Peyer's patch (tissue), 4 donors: Measurements from ENCODE around the gene EDA. TPM values are rescaled to one million over a fixed set of nuclear protein-coding genes. Genes with fewer than 3 reads are reported as not detected.

ENCODE experiments used
- DNase-seq, 3 donors: peaks; one replicate each; pipeline ENCODE4 v3.0.0-alpha.2; 2017 to 2019
- H3K27ac ChIP-seq, 4 donors: fragments of 200-600 bp; sonication (generic); one replicate each; pipeline ENCODE4 v1.5.1; 2016 to 2019
- H3K27me3 ChIP-seq, 2 donors: fragments of 200-600 bp; sonication (generic); one replicate each; pipeline ENCODE4 v1.5.1; 2019
- H3K36me3 ChIP-seq, 3 donors: fragments of 200-600 bp; sonication (generic); one replicate each; pipeline ENCODE4 v1.5.1; 2016 to 2019
- H3K4me1 ChIP-seq, 4 donors: fragments of 200-600 bp; sonication (generic); one replicate each; pipeline ENCODE4 v1.5.1; 2016 to 2019
- H3K4me3 ChIP-seq, 4 donors: fragments of 200-600 bp; sonication (generic); 1 replicate in 3 of 4; 2 replicates in 1 of 4; pipeline ENCODE4 v1.5.1; 2016 to 2019; ENCODE audit warnings: mild to moderate bottlenecking in 1 of 4
- H3K9me3 ChIP-seq, 4 donors: fragments of 200-600 bp; sonication (generic); one replicate each; pipeline ENCODE4 v1.5.1; 2016 to 2019; ENCODE audit warnings: mild to moderate bottlenecking in 1 of 4
- POLR2A ChIP-seq, 2 donors: fragments of 450-650 bp; IDR thresholded peaks; one replicate each; pipeline ENCODE4 v1.5.1; 2017; ENCODE audit warnings: antibody characterized with exemption in 2 of 2, mild to moderate bottlenecking in 2 of 2, moderate library complexity in 2 of 2
- total RNA-seq, 4 donors: library from RNA; depleted of rRNA; stranded (reverse); fragments of >200 nt; gene quantifications; one replicate each; pipeline ENCODE4 v1.1.0, GENCODE V29; 2016
- TF ChIP-seq, protein P1 (sequence below), 6 experiments: fragments of 450-650 bp in 4 of 6; fragments of 200-600 bp in 2 of 6; sonication (generic) in 1 of 6; IDR thresholded peaks; one replicate each; pipeline ENCODE4 v1.5.1; 2017 to 2019; ENCODE audit warnings: antibody characterized with exemption in 6 of 6, mild to moderate bottlenecking in 3 of 6, moderate library complexity in 1 of 6

EDA gene
- total RNA-seq, 4 donors from 2014 or later: 0.18 to 1.3 (median 1.0) TPM; not detected in 1

DNA sequence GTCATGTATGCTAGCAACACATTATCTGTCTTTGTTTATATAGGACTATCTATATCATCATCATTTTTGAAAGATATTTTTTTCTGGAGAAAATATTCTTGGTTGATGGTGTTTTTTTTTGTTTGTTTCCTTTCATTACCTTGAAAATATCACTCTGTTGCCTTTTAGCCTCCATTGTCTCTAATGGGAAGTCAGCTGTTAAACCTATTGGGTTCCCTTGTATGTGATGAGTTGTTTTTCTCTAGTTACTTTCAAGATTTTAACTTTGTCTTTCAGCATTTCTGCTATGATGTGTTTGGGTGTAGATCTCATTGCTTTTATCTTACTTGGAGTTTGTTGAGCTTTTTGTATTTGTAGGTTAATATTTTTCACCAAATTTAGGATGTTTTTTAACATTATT lies 124.4 kb downstream of the EDA start:
- no peak for DNase-seq
- TF ChIP-seq, protein P1, sequence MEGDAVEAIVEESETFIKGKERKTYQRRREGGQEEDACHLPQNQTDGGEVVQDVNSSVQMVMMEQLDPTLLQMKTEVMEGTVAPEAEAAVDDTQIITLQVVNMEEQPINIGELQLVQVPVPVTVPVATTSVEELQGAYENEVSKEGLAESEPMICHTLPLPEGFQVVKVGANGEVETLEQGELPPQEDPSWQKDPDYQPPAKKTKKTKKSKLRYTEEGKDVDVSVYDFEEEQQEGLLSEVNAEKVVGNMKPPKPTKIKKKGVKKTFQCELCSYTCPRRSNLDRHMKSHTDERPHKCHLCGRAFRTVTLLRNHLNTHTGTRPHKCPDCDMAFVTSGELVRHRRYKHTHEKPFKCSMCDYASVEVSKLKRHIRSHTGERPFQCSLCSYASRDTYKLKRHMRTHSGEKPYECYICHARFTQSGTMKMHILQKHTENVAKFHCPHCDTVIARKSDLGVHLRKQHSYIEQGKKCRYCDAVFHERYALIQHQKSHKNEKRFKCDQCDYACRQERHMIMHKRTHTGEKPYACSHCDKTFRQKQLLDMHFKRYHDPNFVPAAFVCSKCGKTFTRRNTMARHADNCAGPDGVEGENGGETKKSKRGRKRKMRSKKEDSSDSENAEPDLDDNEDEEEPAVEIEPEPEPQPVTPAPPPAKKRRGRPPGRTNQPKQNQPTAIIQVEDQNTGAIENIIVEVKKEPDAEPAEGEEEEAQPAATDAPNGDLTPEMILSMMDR (IDR thresholded peaks at IDR 0.05): no peak
- TF ChIP-seq POLR2A (IDR thresholded peaks at IDR 0.05): no peak
- H3K4me1 ChIP-seq: no peaks in the 10 kb centered on the region
- no peaks in the 10 kb centered on the region for H3K27me3 ChIP-seq
- H3K4me3 ChIP-seq: no peak overlapping the region
- no peak overlapping the region for H3K27ac ChIP-seq
- H3K36me3 ChIP-seq: no peaks in the 10 kb centered on the region
- no peaks in the 10 kb centered on the region for H3K9me3 ChIP-seq

DNA sequence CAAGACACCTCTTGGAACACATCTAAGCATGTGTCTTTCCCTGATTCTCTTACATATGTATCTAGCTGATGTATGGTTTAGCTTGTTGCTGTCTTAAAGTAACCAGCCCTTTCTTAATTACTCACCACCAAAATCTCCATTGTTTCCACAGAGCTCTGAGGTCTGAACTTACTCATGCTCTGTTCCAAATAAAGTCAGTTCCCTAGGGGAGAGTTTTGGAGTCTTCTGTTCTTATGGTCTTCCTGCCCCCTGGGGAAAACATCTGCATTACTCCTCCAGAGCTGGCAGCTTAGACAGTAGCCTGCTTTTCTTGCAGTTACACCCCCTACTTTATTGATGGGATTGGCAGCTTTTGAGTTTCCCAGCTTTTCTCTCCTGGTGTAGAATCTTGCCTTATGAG lies 125.8 kb downstream of the EDA start:
- DNase-seq: no peak

DNA sequence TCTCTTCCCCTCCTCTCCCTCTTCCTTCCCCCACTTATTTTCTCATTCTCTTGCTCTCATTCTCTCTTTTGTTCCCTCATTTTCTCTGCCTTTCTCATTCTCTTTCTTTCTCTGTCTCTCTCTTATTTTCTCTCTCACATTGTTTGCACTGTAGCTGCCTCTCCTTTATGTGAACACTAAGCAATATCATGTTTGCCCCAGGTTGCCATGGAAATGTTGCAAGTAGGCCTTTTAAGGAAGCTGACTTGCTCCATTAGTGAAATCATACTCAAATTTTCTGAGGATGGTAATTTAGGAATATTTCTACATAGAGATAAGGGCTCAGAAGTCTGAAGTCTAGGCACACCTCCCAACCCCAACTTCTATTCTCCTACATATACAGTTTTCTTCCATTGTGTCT lies 130.1 kb downstream of the EDA start:
- DNase-seq: no peak
- Histone ChIP-seq H3K36me3 (no peaks in the 10 kb centered on the region), H3K27ac (no peak overlapping the region), H3K9me3 (no peaks in the 10 kb centered on the region), H3K4me3 (no peak overlapping the region), H3K27me3 (no peaks in the 10 kb centered on the region), H3K4me1 (no peaks in the 10 kb centered on the region)
- TF ChIP-seq POLR2A (IDR thresholded peaks at IDR 0.05): no peak
- TF ChIP-seq, protein P1 (IDR thresholded peaks at IDR 0.05): no peak

More for the DNA sequence above, 125.8 kb downstream of the EDA start:
- H3K27ac ChIP-seq: no peak overlapping the region
- no peak overlapping the region for H3K4me3 ChIP-seq
- no peaks in the 10 kb centered on the region for H3K36me3 ChIP-seq
- no peaks in the 10 kb centered on the region for H3K27me3 ChIP-seq
- H3K4me1 ChIP-seq: no peaks in the 10 kb centered on the region
- H3K9me3 ChIP-seq: no peaks in the 10 kb centered on the region
- no peak for TF ChIP-seq POLR2A (IDR thresholded peaks at IDR 0.05)
- TF ChIP-seq, protein P1 (IDR thresholded peaks at IDR 0.05): no peak

DNA sequence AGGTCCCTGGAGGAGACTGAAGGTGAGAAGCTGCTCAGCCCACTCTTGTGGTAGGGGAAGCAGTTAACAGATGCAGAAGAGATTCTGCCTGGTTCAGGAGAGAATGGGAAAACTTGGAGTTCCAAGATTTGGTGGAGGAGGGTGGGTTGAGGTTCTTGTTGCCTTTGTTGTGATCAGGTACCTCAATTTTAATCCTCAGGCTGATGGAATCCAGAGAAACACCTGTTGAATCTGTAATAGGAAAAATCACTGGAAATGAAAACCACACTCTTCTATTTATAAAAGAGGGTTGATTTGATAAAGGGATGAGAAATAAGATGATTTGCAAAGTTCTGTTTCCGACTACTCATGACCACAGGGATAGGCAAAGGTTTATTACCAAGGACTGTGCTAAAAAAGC lies 132.1 kb downstream of the EDA start:
- Histone ChIP-seq H3K27me3 (no peaks in the 10 kb centered on the region), H3K4me3 (no peak overlapping the region), H3K9me3 (no peaks in the 10 kb centered on the region), H3K36me3 (no peaks in the 10 kb centered on the region), H3K27ac (no peak overlapping the region), H3K4me1 (no peaks in the 10 kb centered on the region)
- TF ChIP-seq, protein P1 (IDR thresholded peaks at IDR 0.05): no peak
- TF ChIP-seq POLR2A (IDR thresholded peaks at IDR 0.05): no peak
- DNase-seq: no peak

DNA sequence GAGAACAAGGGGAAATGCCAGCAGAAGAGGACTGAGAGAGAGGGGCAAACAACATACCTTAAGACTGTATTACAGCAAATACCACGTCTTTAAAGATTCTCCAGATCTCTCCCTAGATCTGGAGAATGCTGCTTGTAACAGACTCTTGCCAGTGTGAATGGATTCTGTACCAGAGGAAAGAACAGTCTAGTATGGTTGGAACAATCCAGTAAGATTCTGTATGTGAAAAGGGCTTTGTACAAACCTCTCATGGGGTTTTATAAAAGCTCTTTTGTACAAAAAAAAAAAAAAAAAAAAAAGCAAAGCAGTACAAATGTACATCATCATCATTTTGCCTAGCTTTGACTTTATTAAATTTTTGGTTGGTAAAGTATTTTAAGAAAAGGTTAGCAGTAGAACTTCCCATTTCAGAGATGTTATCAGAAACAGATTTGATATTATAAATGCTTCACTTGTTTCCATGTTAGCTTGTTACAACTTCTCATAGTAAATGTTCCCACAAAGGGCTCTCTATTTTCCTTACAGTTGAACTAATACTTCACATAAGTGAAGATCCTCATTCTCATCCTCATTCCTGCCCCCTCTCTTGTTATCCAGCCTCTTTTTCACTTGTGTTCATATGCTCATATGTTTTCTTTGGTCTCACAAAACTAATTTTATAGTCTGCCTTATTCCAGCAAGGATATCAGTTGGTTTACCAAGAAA lies 144.2 kb downstream of the EDA start:
- Histone ChIP-seq H3K27me3 (no peaks in the 10 kb centered on the region), H3K9me3 (no peaks in the 10 kb centered on the region)

More for the DNA sequence above, 144.2 kb downstream of the EDA start:
- Histone ChIP-seq H3K27ac (no peak overlapping the region), H3K4me3 (no peak overlapping the region), H3K36me3 (no peaks in the 10 kb centered on the region), H3K4me1 (no peaks in the 10 kb centered on the region)
- no peak for DNase-seq
- no peak for TF ChIP-seq POLR2A (IDR thresholded peaks at IDR 0.05)
- TF ChIP-seq, protein P1 (IDR thresholded peaks at IDR 0.05): no peak
